Astrocyte of the cerebellum (primary cell): ENCODE data around the gene ANKRD44.

Experiments
- DNase-seq: peaks from one replicate; pipeline ENCODE4 v3.0.0-alpha.2; 2011; ENCODE audit warnings: low read depth
- H3K4me3 ChIP-seq: 2 replicates; pipeline ENCODE4 v1.5.1; 2011; ENCODE audit warnings: mild to moderate bottlenecking, low read depth, low read length, moderate library complexity
- in situ Hi-C: cut with HindIII; loops from 2 replicates; pipeline ENCODE4 v1.10.0; 2017; ENCODE audit warnings: low sequenced_read_pairs
- TF ChIP-seq, protein P1 (sequence below): IDR thresholded peaks from 2 replicates; pipeline ENCODE4 v1.5.1; 2012; ENCODE audit warnings: low read length, low read depth, moderate library complexity, mild to moderate bottlenecking; ENCODE audit errors: missing control alignments

Gene ANKRD44

DNA sequence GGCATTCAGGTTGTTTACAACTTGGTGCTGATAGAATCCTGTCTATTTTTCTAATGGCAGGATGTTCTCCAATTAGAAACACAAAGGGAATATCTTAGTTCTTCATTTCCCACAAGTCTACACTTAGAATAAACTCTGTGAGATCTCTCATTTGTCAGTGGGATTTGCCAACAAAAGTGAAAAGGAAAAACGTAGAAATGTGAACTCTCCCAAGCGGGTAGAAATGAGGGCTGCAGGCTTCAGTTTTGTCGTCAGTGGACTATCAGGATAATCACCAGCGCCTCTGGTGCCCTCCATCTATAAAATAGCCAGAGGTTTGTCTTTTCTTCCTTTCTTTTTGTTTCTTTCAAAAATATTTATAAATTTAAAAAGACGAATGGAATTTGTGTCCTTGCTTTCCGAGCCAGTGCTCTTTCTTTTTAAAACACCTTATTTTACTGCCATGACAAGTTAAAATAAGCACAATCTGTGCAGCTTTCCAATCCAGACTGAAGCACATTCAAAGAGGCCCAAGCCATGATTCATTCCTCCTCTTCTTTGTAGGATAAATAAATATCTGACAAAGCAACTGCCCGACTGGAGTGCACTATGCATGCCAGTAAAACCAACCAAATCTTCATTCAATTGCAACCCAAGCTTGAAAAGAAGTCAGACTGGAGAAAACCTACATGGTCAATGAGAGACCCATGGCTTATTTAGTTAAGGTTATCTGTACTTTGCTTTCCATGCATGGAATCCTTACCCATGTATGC lies 185.8 kb downstream of the ANKRD44 start:
- in situ Hi-C loops: no loop called here
- H3K4me3 ChIP-seq: no peak overlapping the region
- DNase-seq: peak; percentile 44
- TF ChIP-seq, protein P1, sequence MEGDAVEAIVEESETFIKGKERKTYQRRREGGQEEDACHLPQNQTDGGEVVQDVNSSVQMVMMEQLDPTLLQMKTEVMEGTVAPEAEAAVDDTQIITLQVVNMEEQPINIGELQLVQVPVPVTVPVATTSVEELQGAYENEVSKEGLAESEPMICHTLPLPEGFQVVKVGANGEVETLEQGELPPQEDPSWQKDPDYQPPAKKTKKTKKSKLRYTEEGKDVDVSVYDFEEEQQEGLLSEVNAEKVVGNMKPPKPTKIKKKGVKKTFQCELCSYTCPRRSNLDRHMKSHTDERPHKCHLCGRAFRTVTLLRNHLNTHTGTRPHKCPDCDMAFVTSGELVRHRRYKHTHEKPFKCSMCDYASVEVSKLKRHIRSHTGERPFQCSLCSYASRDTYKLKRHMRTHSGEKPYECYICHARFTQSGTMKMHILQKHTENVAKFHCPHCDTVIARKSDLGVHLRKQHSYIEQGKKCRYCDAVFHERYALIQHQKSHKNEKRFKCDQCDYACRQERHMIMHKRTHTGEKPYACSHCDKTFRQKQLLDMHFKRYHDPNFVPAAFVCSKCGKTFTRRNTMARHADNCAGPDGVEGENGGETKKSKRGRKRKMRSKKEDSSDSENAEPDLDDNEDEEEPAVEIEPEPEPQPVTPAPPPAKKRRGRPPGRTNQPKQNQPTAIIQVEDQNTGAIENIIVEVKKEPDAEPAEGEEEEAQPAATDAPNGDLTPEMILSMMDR: no peak

DNA sequence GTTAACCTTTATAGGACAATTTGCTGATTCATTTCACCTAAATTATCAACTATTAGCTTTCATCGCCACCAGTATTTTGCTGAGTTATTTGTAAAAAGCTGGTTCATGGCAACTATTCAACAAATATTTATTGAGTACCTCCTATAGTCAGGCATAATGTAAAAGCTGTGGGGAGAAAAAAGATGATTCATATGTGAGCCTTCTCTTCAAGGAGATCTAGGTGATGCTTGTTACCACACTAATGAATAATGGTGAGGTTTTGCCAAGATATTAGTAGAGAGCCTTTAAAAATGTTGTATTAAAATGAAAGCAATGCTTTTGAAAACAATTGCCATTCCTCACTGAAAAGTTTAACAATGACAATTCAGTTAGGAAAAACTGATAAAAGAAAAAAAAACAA lies 187.8 kb downstream of the ANKRD44 start:
- peak; percentile 23 for DNase-seq
- TF ChIP-seq, protein P1: no peak
- H3K4me3 ChIP-seq: no peak overlapping the region
- in situ Hi-C loops: no loop called here

GRCh38 chr2:197121756-197122385 lies 188.7 kb downstream of the ANKRD44 start:
- H3K4me3 ChIP-seq: no peak overlapping the region
- TF ChIP-seq, protein P1: no peak
- in situ Hi-C loops: no loop called here
- DNase-seq: no peak

- TF ChIP-seq, protein P1: no peak
- H3K4me3 ChIP-seq: no peak overlapping the region
- in situ Hi-C loops: no loop called here
- no peak for DNase-seq
These were observed 189.3 kb downstream of the ANKRD44 start for GRCh38 chr2:197121255-197121654.

GRCh38 chr2:197116306-197116879 lies 194.2 kb downstream of the ANKRD44 start:
- in situ Hi-C loops: no loop called here
- H3K4me3 ChIP-seq: no peak overlapping the region
- TF ChIP-seq, protein P1: no peak
- no peak for DNase-seq

DNA sequence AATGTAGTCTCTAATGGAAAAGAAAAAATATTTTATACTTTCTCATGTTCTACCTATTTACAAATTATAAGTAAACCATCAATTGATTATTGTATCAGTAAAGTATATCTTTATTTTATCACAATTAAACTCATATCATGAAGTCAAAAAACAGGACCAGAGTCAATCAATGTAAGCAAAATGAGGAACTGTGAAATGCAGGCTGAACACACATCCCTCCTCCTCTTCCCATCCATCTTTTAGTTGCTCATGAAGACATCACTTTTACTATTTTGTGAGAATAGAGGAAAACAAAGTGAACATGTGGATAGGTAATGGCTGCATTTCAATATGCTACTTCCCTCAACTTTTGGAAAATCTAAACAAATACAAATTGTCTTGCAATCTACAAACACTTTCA lies 195.3 kb downstream of the ANKRD44 start:
- in situ Hi-C loops: no loop called here
- TF ChIP-seq, protein P1: no peak
- no peak for DNase-seq
- no peak overlapping the region for H3K4me3 ChIP-seq
